ENCODE data around the gene DENR.
"Not testable (repeated sequence)": the region's sequence is repeated elsewhere in the genome, so short reads cannot be mapped to it uniquely, and the experiment has no call there.

- not testable (repeated sequence) for TF ChIP-seq CTCF (IDR thresholded peaks at IDR 0.05; ENCODE audit: low read depth, low read length); POLR2A (IDR thresholded peaks at IDR 0.05; ENCODE audit: extremely low read depth, insufficient read length)
These were observed 36.0 kb upstream of the DENR start, which contains the start of gene HCAR3 for GRCh38 chr12:122716658-122717057.

All from NB4 (cell line).